SIG-M5 treated with dmso at 0.1 percent for 504 hours (cell line): ENCODE results near the gene SMIM11.
"Not testable (repeated sequence)": the region's sequence is repeated elsewhere in the genome, so short reads cannot be mapped to it uniquely, and the experiment has no call there.

Source experiments
- DNase-seq: peaks from one replicate; lab custom pipeline; 2025; ENCODE audit not compliant: unreplicated experiment; lab: John Stamatoyannopoulos, UW

SMIM11 gene, protein sequence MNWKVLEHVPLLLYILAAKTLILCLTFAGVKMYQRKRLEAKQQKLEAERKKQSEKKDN

DNA sequence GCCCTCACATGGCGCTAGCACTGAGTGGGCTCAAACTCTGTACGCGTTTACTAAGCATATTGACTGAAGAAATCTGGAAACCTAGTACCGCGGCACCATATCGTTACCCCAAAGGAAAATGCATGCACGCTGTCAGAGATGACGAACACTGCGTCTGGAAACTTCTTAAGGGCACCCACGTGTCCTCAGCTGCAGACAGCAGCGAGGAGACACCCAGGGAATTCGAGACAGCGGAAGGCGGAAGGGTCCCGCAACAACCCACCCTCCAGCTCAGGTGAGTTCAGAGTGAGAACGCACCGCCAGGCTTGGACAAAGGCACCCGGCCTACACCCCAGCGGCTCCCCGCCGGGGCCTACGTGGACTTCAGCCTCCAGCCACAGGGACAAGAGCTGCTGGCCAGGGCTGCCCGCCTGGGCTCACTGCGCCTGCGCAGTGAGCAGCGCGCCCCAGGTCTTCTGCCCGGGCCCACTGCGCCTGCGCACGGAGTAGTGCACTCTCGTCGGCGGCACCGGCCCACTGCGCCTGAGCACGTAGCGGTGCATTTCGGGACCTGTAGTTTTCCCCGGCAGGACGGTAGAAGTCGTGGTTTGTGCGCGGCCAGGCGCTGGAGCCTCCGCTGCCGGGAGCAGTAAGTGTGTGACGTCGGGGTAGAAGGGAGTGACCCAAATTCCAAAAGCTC lies at the start of gene SMIM11:
Gene SMIM11 (plus strand): TSS at position 568 of the 679 bp plus-strand sequence. CDS start 3,998 bp downstream, outside the sequence.
- DNase-seq: not testable (repeated sequence)

DNA sequence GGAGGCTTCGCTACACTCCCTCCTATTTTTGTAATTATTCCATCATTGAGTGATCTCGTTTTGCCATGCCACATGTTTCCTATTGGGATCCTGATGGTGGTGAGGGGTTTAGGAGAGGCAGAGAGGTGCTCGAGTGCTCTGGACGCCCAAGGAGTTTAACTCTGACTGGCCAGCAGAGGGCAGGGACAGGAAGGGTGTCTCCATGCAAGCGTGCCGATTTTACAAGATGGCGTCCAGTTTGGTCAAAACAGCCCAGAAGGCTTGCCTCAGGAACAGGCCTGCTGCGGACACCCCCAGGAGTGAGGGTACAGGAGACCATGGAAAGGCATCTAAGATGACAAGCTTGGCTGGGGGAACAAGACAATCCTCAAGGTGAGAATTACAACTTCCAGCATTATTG lies 45.3 kb upstream of the SMIM11 start:
- DNase-seq: no peak

DNA sequence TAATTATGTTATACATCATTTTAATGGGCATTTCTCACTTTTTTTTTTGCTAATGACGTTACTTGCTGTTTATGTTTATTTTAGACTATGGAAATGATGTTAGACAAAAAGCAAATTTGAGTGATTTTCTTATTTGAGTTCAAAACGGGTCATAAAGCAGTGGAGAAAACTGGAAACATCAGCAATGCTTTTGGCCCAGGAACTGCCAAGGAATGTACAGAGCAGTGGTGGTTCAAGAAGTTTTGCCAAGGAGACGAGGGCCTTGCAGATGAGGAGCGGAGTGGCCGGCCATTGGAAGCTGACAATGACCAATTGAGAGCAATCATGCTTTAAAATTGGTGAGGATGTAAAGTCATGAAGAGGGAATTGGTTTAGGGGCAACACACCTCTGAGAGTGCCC lies 43.6 kb upstream of the SMIM11 start:
- DNase-seq: no peak

DNA sequence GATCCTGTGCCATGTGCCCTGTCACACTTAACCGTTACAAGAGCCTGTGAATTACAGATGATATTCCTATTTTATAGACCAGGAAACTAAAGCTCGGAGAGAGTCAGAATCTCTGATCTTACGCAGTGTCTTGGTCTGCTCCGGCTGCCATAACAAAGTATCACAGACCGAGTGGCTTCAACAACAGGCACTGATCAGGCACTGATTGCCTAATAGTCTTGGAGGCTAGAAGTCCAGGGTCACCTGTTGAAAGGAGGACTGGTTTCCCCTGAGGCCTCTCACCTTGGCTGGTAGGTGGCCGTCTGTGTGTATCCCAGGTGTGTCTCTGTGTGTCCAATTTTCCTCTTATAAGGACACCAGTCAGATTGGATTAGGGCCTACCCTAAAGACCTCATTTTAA lies 43.0 kb upstream of the SMIM11 start:
- DNase-seq: no peak

DNA sequence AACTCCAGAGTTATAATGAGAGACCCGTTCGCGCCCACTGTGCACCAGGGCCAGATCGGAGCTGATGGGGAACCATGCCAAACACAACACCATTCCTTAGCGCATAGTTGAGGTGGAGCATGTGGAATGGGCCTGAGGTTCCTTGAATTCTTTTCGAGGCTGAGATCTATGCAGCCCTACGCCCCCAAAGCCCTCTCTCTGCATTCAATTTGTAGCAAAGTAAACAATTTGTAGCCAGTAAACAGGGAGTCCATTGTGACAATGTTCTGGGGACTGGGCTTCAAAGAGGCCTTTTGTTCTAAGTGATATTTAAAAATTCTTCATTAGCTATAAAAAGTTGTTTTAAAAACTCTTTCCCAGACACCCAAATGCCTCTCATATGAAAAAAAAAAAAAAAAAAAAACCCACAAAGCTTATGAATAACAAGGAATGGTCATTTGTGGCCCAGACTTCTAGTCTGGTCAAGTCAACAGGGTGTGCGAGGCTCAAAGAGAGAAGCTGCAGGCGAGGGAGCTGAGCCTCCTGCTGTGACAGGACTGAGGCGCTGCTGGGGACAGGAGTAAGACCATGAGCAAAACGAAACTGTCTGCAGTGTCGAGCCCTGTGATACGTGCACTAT lies 42.1 kb upstream of the SMIM11 start:
- DNase-seq: no peak

DNA sequence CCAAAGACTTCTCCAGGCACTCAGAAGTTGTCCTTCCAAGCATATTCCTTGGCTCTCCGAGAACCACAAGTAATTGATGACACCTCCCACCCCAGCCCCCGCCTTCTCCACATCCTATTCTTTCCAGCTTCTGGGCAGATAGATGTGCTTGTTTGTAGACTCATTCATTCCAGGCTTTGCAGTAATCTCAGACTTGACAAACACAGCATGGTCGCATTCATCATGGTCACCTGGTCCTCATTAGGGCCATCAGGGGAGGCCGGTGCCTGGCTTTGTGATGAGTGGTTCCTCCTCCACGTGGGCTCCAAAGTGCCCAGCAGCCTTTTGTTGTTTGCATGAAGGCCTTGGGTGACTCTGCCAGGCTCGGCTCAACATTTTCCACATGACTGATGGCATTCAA lies 40.0 kb upstream of the SMIM11 start:
- no peak for DNase-seq

DNA sequence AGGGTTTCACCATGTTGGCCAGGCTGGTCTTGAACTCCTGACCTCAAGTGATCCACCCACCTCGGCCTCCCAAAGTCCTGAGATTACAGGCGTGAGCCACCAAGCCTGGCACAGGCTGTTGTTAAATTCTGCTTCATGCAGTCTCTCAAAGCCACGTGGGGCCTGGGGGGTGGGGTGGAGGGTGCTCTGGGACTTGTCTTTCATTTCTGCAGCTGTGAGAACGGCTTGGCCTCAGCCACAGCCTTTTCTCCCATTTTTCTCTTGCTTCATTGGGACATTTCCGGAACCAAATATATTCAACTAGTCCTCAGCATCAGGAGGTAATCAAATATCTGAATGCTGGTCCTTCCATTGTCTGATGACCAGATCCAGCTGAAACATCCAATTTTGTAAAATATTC lies 39.1 kb upstream of the SMIM11 start:
- DNase-seq: no peak

DNA sequence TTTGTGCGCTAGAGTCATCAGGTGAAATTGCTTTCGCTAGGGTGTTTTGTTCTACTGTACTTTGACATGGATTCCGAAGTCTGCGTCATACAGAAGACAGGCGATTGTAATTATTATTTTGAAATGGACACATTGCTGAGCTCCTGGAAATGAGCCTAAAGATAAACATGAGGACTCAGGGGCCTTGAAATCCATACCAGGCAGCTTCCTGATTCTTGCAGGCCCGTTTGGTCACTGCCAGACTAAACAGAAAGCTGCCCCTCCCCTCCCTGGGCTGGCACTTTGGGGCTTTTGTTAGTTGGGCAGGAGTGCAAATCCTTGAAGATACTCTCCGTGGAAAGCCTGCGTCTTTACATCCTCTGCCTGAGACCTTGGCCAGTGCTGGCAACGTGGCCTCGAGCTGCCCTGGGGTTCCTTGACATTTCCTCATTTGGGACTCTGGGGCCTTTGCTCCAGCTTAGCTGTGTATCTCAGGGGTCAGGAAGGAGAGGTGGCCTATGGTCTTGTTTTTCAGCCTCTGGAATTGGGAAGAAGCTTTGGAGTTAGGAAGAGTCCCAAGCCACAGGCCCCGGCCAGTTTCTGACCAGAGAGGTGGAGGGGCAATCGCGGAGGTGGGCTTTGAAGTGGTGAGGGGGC lies 38.4 kb upstream of the SMIM11 start:
- no peak for DNase-seq

DNA sequence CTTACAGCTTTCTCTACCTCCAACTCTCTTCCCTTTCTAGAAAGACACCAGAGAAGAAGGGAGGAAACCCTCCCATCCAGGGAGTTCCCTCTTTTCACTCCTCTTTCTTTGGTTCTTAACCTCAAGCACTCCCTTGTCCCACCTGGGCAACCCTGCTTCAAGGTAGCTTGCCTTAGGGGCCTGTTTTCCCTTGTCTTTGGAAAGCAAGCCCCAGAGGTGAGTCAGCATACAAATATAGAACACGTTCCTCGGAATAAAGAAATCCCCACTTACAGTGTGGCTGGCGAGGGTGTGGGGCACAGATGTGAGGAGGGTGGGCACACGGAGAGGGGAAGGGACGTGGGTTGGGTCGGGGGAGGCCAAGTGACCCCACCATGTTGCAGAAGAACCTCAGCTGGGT lies 37.6 kb upstream of the SMIM11 start:
- no peak for DNase-seq

DNA sequence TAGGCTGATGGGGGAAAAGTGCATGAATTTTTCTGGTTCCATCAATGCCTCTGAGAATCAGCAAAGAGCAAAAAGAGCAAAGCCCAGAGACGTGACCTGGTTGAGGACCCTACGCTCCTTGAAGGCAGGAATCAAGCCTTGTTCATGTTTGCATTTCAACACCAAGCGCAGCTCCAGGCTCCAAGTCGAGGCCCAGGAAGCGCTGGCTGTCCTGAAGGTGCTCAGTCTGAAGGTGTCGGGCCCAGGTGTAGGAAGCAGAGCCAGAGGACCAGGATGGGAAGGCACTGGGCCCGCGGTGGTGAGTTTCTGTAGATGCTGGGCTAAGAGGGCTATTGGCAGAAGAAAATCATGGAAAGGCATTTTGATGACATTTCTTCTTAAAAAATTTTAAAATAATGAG lies 37.1 kb upstream of the SMIM11 start:
- DNase-seq: no peak

DNA sequence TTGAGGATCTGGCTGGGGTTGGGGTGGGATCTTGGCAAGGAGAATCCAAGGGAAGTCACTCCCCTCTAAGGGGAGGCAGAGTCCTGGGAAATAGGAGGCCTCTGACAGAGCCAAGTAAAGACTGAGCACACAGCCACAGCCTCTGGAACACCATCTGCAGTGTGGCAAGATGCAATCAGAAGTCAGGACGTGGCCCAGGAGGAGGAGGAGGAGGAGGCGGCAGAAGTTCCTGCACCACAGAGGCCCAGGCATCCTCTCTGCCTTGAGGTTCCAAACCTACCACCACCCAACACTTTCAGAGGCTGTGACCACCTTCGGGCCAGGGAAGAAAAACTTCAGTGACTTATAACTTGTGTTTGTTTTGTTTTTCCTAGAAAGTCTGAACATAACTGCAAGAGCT lies 35.2 kb upstream of the SMIM11 start:
- DNase-seq: no peak

DNA sequence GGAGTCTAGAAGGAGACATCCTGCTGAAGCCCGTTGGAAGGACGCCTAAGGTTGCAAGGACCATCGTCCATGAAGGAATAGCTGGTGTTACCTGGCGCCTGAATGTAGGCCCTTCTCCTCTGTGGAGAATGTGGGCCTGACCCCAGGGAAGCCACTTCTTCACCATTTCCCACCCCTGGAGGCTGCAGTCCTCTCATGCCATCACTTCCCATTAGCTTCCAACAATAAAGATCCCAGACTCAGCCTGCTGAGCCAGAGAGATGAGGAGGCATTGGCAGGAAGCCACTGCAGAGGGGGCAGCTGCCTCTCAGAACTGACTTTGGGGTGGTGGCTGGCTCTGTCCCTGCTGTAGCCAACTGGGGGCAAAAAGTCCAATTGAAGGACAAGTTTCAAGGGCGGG lies 32.8 kb upstream of the SMIM11 start:
- DNase-seq: no peak

DNA sequence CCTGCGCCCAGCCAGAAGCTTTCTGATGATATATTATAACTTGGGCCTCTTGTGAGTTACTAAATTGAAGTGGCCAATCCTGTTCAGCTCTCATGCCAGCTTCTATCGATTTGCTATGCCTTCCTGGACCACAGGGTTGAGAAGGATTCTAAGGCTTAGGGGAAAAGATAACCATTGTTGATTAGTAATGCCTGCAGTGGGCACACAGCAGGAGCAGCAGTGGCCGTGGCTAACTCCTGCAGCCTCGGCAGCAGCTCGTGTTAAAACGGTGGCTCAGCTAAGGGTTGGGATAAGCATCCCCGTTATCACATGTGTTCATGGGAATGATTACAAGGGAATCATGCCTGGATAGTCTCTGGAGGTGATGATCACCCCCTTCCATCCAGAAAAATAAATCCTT lies 32.0 kb upstream of the SMIM11 start:
- DNase-seq: no peak

DNA sequence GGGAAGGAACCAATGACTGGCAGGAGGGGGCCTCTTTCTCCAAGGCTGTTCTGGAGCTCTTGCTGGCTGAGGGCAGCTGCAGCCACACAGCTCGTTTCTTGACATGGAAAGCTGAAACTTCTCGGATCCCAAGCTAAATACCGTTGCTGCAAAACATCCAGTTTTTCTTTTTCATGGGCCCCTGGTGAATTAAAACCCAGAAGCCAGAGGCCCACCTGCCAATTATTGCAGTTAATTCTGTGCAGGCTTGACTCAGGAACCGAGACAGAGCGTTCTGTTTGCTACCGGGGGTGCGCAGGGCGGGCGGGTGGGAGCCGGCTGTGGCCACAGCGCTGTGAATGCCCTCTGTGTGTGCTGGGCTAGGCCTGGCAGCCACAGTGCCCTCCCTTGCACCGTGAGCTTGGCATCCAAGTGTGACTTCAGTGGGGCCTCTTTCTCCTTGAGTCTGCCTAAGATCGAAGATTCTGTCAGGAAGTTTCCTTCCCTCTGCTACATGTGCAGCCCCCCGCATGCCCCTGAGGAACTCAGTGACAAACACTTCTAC lies 31.4 kb upstream of the SMIM11 start:
- no peak for DNase-seq

DNA sequence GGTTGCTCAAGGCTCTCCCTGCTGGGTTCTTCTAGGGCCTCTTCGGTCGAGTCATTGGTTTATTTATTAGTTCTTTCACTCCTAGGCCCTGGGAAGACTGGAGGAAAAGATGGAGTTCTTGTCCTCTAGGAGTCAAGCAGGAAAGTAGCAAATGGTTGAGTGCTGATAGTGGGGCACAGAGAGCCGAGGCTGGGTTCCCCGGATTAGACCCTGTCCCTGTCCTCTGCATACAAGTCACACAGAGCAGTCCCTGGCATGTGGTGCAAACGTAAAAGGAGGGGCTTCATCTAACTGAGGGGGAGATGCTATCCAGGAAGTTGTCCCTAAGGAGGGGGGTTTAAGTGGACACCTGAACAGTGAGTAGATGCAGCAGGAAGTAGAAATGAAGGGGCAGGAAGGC lies 30.7 kb upstream of the SMIM11 start:
- DNase-seq: no peak

DNA sequence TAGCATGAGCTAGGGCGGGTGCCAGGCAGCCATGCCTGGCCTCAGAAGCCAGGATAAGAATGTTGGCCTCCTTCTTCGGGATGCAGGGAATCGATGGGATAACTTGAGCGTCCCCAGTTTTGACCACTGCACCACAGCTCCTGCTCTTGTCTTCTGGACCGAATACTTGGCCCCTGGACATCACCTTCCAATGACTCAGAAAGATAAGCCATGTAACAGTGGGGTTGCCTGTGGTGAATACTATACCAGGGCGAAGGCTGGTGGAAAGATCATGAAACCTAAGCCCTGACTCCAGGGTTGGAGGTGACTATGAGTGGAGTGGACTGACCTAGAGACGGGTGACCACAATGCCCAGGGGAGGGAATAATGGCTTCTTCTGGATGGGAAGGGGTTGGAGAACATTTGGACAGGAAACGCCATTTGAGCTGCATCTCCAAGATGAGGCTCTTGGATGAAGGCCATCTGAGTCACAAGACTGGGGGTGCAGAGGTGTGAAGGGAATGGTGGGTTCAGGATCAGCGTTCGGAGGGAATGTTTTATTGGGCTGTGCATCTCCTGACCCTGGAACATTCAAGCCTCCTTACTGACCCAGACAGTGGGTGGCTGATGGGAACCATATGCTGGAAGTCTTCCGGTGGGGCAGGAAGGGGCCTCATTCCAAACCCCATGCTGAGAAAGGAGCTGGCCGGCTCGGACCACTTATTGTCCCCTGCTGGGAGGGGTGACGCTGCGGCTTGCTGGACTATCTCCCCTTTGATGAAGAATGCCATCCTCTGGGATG lies 30.0 kb upstream of the SMIM11 start:
- no peak for DNase-seq

DNA sequence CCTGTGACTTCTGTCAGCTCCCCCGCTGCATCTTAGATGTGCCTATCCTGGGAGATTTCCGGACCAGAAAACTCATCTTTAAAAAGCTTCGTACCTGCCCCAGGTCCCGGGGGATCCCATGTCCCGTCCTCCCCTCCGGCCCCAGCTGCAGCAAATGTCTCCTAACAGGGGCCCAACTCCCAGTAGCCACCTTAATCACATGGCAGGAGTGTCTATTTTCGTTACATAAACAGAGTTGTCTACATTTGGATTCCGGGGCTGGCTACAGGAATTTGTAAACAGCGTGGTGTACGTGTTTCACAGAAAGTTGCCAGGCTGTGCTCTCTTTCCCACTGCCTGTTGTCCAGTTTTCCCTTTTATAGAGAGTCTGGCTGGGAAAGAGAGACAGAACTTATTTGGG lies 29.4 kb upstream of the SMIM11 start:
- no peak for DNase-seq

DNA sequence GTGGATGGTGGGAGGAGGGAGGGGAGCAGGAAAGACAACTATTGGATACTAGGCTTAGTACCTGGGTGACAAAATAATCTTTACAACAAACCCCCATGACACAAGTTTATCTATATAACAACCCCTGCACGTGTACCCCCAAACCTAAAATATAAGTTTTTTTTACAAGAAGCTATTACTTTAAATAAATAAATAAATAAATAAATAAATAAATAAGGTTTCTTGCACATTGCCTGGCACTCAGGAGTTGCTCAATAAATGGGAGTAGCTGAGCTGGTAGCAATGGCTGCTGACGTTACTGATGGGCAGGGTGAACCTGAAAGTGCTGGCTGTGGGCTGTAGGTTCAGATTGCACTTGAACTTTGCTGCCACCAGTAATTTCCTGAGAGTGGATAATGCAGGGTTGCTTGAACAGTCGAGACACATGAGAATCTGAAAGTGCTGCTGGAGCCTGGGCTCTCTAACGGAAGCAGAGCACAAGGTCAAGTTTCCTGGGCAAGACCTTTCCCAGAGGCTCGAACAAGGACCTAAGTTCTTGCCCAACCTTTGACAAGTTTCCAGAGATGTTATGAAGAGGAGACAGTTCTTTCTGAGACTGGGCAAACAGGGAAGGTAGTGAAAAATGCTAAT lies 26.3 kb upstream of the SMIM11 start:
- no peak for DNase-seq

DNA sequence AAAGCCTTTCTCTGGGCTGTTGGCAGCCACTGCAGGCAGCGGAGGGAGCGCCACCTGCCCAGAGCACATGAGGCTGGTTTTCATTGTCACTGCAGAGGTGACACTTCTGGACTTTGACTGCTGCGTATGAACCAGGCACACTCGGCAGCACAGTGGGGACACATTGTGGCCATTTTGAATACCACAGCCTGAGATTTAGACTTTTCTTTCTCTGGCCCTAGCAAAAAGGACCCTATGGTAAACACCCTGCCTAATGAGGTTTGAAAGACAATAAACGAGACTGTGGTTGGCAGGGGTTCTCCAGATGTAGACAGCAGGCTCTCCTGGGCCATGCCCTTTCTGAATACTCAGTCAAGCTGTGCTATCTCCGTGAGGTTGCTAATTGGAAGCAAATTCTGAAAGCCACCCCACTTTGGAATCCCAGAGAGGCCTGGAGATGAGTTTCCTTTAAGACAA lies 23.5 kb upstream of the SMIM11 start:
- DNase-seq: peak; percentile 59

DNA sequence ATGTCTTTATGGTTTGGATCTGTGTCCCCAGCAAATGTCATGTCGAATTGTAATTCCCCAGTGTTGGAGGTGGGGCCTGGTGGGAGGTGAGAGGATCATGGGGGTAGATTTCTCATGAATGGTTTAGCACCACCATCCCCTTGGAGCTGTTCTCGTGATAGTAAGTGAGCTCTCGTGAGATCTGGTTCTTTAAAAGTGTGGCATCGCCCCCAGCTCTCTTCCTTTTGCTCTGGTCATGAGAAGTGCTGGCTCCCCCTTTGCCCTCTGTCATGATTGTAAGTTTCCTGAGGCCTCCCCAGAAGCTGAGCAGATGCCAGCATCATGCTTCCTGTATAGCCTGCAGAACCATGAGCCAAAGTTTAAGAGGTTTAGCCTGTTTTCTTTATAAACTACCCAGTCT lies 22.8 kb upstream of the SMIM11 start:
- no peak for DNase-seq

DNA sequence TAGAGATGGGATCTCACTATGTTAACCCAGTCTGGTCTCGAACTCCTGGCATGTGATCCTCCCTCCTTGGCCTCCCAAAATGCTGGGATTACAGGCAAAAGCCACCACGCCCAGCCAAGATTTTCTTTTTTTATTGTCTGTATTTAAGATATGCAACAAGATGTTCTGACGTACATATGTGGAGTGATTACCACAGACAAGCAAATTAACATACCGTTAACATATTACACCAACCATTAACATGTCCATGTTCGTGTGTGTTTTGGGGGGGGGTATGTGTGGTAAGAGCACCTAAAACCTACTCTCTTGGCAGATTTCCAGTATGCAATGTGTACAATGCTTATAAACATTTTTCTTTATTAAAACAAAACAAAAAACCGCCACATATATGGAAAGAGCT lies 22.1 kb upstream of the SMIM11 start:
- no peak for DNase-seq
